ENCODE measurements around the gene ANKRD13A. TPM values are rescaled to one million over a fixed set of nuclear protein-coding genes. Genes with fewer than 3 reads are reported as not detected.
"Not testable (repeated sequence)": the region's sequence is repeated elsewhere in the genome, so short reads cannot be mapped to it uniquely, and the experiment has no call there.

The ANKRD13A gene
- total and polyA plus RNA-seq, 8 donors, result 13.0 to 150 (median 34.4) TPM

GRCh38 chr12:110080410-110080809, 81.2 kb downstream of the ANKRD13A start:
- no peak overlapping the region for H3K27ac ChIP-seq
- no peaks in the 10 kb centered on the region for H3K9me3 ChIP-seq
- no peak overlapping the region for H3K4me3 ChIP-seq
- no peak for DNase-seq
- TF ChIP-seq POLR2AphosphoS5 (IDR thresholded peaks at IDR 0.05), result no peak
- no peak for TF ChIP-seq POLR2A (IDR thresholded peaks at IDR 0.05)
- TF ChIP-seq CTCF (IDR thresholded peaks at IDR 0.05), result no peak
- no peak for TF ChIP-seq EP300 (IDR thresholded peaks at IDR 0.05)
- no peaks in the 10 kb centered on the region for H3K36me3 ChIP-seq
- intact Hi-C loops (cut with DNase I; ENCODE audit: low total_unique reads), result no loop called here
- WGBS, 5 donors, result 81 to 88% (median 82%) methylated on average over 7 of the region's 7 CpGs
- H3K4me1 ChIP-seq, result no peaks in the 10 kb centered on the region
- H3K27me3 ChIP-seq, result no peaks in the 10 kb centered on the region

GRCh38 chr12:110084314-110085015, 85.2 kb downstream of the ANKRD13A start:
- no peak overlapping the region for H3K4me3 ChIP-seq
- no peaks in the 10 kb centered on the region for H3K36me3 ChIP-seq
- TF ChIP-seq EP300 (IDR thresholded peaks at IDR 0.05) (no peak), POLR2AphosphoS5 (IDR thresholded peaks at IDR 0.05) (no peak), POLR2A (IDR thresholded peaks at IDR 0.05) (no peak), CTCF (IDR thresholded peaks at IDR 0.05) (no peak)
- 69 to 92% (median 79%) methylated on average over 4 of the region's 4 CpGs for WGBS, 5 donors
- H3K9me3 ChIP-seq, result no peaks in the 10 kb centered on the region
- peaks cover 0 to 8% (median 0%) of the 10 kb centered on the region in 3 donors for H3K27me3 ChIP-seq
- no peak for DNase-seq
- intact Hi-C loops (cut with DNase I; ENCODE audit: low total_unique reads), result no loop called here
- H3K27ac ChIP-seq, result no peak overlapping the region
- no peaks in the 10 kb centered on the region for H3K4me1 ChIP-seq

GRCh38 chr12:110088216-110088615, 89.0 kb downstream of the ANKRD13A start:
- intact Hi-C loops (cut with DNase I; ENCODE audit: low total_unique reads); H3K4me3 ChIP-seq; H3K4me1 ChIP-seq; DNase-seq; H3K27me3 ChIP-seq; H3K36me3 ChIP-seq; H3K9me3 ChIP-seq; H3K27ac ChIP-seq: not testable (repeated sequence)
- WGBS, 5 donors, result 75 to 91% (median 88%) methylated on average over 6 of the region's 6 CpGs

- no peaks in the 10 kb centered on the region for H3K9me3 ChIP-seq
- H3K36me3 ChIP-seq, result no peaks in the 10 kb centered on the region
Observed at GRCh38 chr12:110088936-110089335, 89.7 kb downstream of the ANKRD13A start.

More at GRCh38 chr12:110088936-110089335, 89.7 kb downstream of the ANKRD13A start:
- Histone ChIP-seq H3K4me3 (no peak overlapping the region), H3K27ac (no peak overlapping the region), H3K4me1 (no peaks in the 10 kb centered on the region), H3K27me3 (peaks cover 0 to 8% (median 0%) of the 10 kb centered on the region in 3 donors)
- 78 to 88% (median 81%) methylated on average over 5 of the region's 5 CpGs for WGBS, 5 donors
- intact Hi-C loops (cut with DNase I; ENCODE audit: low total_unique reads), result no loop called here
- DNase-seq, result no peak
- no peak for TF ChIP-seq POLR2AphosphoS5 (IDR thresholded peaks at IDR 0.05)
- no peak for TF ChIP-seq CTCF (IDR thresholded peaks at IDR 0.05)
- TF ChIP-seq POLR2A (IDR thresholded peaks at IDR 0.05), result no peak
- TF ChIP-seq EP300 (IDR thresholded peaks at IDR 0.05), result no peak

Small RNAs within 50 kb of the gene (small RNA-seq; reads per million reads assigned to genes)
- gene AC007546.2, result 0 reads per million in 4 donors

Other genes starting within 250 kb of the ANKRD13A start
- 1 to 10 TPM in 2 of 5 donors, not detected in 3; 1.0 to 1.8 TPM for gene TRPV4, start 166.0 kb upstream of the ANKRD13A start, total RNA-seq
- 1 to 10 TPM in 1 of 3 donors, under 1 TPM in 1, not detected in 1; 0.75 to 3.8 TPM for gene TRPV4, start 166.0 kb upstream of the ANKRD13A start, polyA plus RNA-seq
- 10 to 100 TPM; 26.4 to 93.6 (median 60.7) TPM for gene GLTP, start 118.9 kb upstream of the ANKRD13A start, total RNA-seq
- 10 to 100 TPM; 28.0 to 80.7 (median 39.6) TPM for gene GLTP, start 118.9 kb upstream of the ANKRD13A start, polyA plus RNA-seq
- gene TCHP, start 99.2 kb upstream of the ANKRD13A start, total RNA-seq, result 10 to 100 TPM; 13.8 to 45.5 (median 28.3) TPM
- 10 to 100 TPM in 1 of 3 donors, 1 to 10 TPM in 2; 7.9 to 11.9 (median 8.8) TPM for gene TCHP, start 99.2 kb upstream of the ANKRD13A start, polyA plus RNA-seq
- gene GIT2, start 3.1 kb upstream of the ANKRD13A start, total RNA-seq, result 10 to 100 TPM; 25.8 to 98.6 (median 61.0) TPM
- 10 to 100 TPM in 1 of 3 donors, 1 to 10 TPM in 2; 6.4 to 10.6 (median 7.2) TPM for gene GIT2, start 3.1 kb upstream of the ANKRD13A start, polyA plus RNA-seq
- gene C12orf76, start 49.1 kb downstream of the ANKRD13A start, total RNA-seq, result 10 to 100 TPM in 4 of 5 donors, 1 to 10 TPM in 1; 7.0 to 44.2 (median 13.8) TPM
- 10 to 100 TPM in 1 of 3 donors, 1 to 10 TPM in 2; 7.8 to 11.5 (median 9.8) TPM for gene C12orf76, start 49.1 kb downstream of the ANKRD13A start, polyA plus RNA-seq
- 10 to 100 TPM in 3 of 5 donors, 1 to 10 TPM in 2; 2.0 to 50.2 (median 10.7) TPM for gene IFT81, start 124.9 kb downstream of the ANKRD13A start, total RNA-seq
- gene IFT81, start 124.9 kb downstream of the ANKRD13A start, polyA plus RNA-seq, result 1 to 10 TPM; 3.5 to 5.7 (median 4.9) TPM

Measured in stomach (tissue), 9 donors.